ENCODE data around the gene SEMA3F. TPM values are rescaled to one million over a fixed set of nuclear protein-coding genes. Genes with fewer than 3 reads are reported as not detected.

SEMA3F gene
- total and polyA plus RNA-seq, 10 of the 15 experiments (the other 5 are each of a cell fraction or from before 2014, with no cell fraction given), result 0.08 to 0.28 (median 0.12) TPM; not detected in 6

GRCh38 chr3:50137531-50137930 is 17.6 kb upstream of the SEMA3F start:
- H4K20me1 ChIP-seq (ENCODE audit: control insufficient read depth, insufficient read depth), result no peaks in the 10 kb centered on the region
- SMC1A ChIA-PET (ENCODE audit: uncharacterized antibody, unreplicated experiment), result no interaction called here
- no peaks in the 10 kb centered on the region for H3K79me2 ChIP-seq (ENCODE audit: control insufficient read depth, insufficient read depth, low read length)
- RAD21 ChIA-PET (ENCODE audit: unreplicated experiment), result no interaction called here
- ATAC-seq (no peak), FAIRE-seq (no peak), DNase-seq (ENCODE audit: low read depth, low spot score) (no peak)
- H3K4me3 ChIP-seq, result no peak overlapping the region
- no peak overlapping the region for H3K9ac ChIP-seq (ENCODE audit: control insufficient read depth, insufficient read depth, low read length)
- BruUV-seq (replicated peaks), result no TSS peak
- H3K27me3 ChIP-seq (replicated peaks in 1 of 2; ENCODE audit: control insufficient read depth in 2 of 2, insufficient read depth in 2 of 2, low read length in 1 of 2), result peaks cover 0 to 2% of the 10 kb centered on the region in 2 experiments; a peak in 2 of 4 replicates
- intact Hi-C loops (cut with micrococcal nuclease; ENCODE audit: unreplicated experiment), result no loop called here
- no peaks in the 10 kb centered on the region for H3K36me3 ChIP-seq (ENCODE audit: control insufficient read depth in 2 of 2, insufficient read depth in 2 of 2, low read length in 1 of 2)
- no peak overlapping the region for H3K27ac ChIP-seq (ENCODE audit: control insufficient read depth, insufficient read depth)
- H3K4me2 ChIP-seq (ENCODE audit: control insufficient read depth, insufficient read depth), result no peak overlapping the region
- no peaks in the 10 kb centered on the region for H3K9me3 ChIP-seq (replicated peaks; ENCODE audit: control insufficient read depth, insufficient read depth, low read length)
- POLR2A ChIA-PET, result interaction anchor here (0.6 kb wide), 1 partner anchor 144 kb away, joined by 3 read pairs; no protein-coding TSS in a partner anchor
- no peak overlapping the region for H2AFZ ChIP-seq (ENCODE audit: control insufficient read depth, low read depth, low read length)
- WGBS (ENCODE audit: insufficient coverage, insufficient replicate concordance, low lambda C conversion rate, missing lambda C conversion rate), result 6% methylated on average over 6 of the region's 6 CpGs
- TF ChIP-seq CBX5 (IDR thresholded peaks at IDR 0.05; ENCODE audit: low read depth), result no peak
- no peak for TF ChIP-seq NFIC (IDR thresholded peaks at IDR 0.05; ENCODE audit: low read depth, low read length)
- TF ChIP-seq MAX (IDR thresholded peaks at IDR 0.05; ENCODE audit: low read depth, low read length), result no peak
- TF ChIP-seq HCFC1 (IDR thresholded peaks at IDR 0.05; ENCODE audit: low read length), result no peak
- TF ChIP-seq ZNF24 (IDR thresholded peaks at IDR 0.05), result no peak
- no peak for TF ChIP-seq NFYB (IDR thresholded peaks at IDR 0.05; ENCODE audit: insufficient read depth, low read depth, low read length)
- no peak for TF ChIP-seq EP300 (IDR thresholded peaks at IDR 0.05; ENCODE audit: borderline replicate concordance in 1 of 2, control insufficient read depth in 1 of 2, low read depth in 2 of 2, low read length in 2 of 2)
- TF ChIP-seq FOXK2 (IDR thresholded peaks at IDR 0.05), result no peak
- TF ChIP-seq ZBTB4 (CRISPR knock-in tag; IDR thresholded peaks at IDR 0.05), result no peak
- TF ChIP-seq KDM1A (IDR thresholded peaks at IDR 0.05; ENCODE audit: borderline replicate concordance), result no peak
- no peak for TF ChIP-seq RCOR1 (conservative IDR thresholded peaks at IDR 0.05; ENCODE audit: low read depth, low read length)
- no peak for TF ChIP-seq SPI1 (IDR thresholded peaks at IDR 0.05; ENCODE audit: borderline replicate concordance, insufficient read depth, low read depth, low read length)
- CTCF ChIA-PET, result no interaction called here
- H3K4me1 ChIP-seq (ENCODE audit: control insufficient read depth, insufficient read depth, low read length), result no peaks in the 10 kb centered on the region
- in situ Hi-C loops (cut with MboI), result no loop called here
